HK-2 (cell line): ENCODE data around the gene IREB2.
"Not testable (repeated sequence)": the region's sequence is repeated elsewhere in the genome, so short reads cannot be mapped to it uniquely, and the experiment has no call there.

Experiments used
- DNase-seq: peaks from one replicate; pipeline ENCODE4 v3.0.0-alpha.2; 2018; ENCODE audit not compliant: unreplicated experiment

IREB2 gene

DNA sequence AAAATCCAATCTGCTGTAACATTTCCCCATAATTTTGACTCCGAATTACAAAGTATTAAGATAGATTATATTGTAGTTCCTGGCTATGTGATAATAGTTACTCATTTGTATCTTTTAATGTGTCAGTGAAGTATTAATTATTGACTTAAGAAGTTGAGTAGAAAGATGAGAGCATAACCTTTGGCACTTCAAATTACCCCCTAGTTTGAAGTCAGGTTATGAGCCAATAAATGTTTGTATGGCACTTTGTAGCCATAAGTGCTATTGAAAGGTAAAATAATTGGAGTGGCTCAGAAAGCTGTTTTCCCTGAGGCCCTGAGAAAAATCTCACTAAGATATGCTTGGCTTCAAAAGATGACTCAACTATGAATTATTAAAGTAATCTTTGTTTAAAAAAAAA, 31.0 kb downstream of the IREB2 start:
- DNase-seq, result no peak

DNA sequence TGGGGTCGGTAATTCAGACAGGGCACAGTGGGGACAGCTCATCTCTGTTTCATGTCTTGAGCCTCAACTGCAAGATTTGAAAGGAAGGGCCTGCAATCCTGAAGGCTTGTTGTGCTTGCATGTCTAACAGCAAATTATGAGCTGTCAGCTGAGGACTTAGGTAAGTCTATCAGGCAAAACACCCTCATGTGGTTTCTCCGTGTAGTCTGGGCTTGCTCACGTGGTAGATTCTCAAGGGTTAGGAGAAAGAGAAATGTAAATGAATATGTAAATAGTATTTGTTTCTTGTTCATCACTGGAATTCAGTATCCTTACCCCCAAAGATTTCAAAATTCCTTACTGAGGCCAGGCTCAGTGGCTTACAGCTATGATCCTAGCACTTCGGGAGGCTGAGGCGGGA, 39.3 kb downstream of the IREB2 start:
- DNase-seq, result no peak

DNA sequence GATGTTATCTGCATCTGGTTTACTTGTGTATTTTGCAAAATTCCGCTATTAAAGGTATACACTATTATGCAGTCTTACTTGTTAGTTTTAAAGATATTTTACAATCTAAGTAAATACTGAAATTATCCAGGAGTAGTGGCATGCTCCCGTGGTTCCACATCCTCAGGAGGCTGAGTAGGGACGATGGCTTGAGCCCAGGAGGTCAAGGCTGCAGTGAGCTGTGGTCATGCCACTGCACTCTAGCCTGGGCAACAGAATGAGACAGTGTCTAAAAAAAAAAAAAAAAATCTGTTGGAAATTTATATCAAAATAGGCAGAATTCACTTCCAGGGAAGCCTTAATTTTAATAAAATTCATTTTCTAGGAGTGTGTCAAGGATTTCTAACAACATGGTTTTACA, 41.6 kb downstream of the IREB2 start:
- no peak for DNase-seq

DNA sequence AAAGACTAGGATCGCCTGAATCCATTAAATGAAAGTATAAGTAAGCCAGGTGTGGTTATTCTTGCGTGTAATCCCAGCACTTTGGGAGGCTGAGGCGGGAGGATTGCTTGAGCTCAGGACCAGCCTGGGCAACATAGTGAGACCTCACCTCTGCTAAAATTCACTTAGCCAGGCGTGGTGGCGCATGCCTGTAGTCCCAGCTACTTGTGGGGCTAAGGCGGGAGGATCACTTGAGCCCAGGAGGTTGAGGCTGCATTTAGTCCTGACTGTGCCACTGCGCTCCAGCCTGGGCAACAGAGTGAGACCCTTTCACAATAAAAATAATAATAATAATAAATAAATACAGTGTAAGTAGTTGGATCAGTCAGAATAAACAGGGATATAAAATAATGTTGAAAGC, 43.9 kb downstream of the IREB2 start:
- no peak for DNase-seq

DNA sequence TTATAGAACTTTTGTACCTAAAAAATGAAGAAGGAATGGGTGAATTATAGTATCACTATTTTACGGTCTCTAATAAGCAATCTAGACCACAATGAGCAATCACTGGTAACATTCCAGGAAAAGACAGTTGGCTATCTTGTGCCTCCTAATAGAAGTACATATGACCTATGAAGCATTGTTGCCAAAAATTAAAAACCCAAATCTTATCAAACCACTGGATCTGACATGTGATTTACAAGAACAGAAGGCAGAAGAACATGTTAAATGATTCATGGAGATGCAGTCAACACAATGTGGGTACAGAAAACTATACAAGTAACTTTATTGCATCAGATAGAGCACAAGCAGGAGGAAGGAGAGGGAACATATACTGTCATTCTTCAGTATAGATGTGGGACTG, 54.9 kb downstream of the IREB2 start:
- DNase-seq, result no peak

DNA sequence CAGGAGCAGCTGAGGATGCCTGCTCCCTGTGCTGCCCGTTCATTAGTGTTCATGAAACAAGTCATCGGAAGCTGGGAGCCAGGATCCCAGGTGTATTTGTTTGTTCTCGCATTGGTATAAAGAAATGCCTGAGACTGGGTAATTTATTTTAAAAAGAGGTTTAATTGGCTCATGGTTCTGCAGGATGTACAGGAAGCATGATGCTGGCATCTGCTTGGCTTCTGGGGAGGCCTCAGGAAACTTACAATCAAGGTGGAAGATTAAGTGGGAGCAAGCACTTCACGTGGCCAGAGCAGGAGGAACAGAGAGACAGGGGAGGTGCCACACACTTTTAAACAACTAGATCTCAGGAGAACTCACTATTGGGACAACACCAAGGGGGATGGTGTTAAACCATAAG, 63.8 kb downstream of the IREB2 start:
- DNase-seq, result no peak

DNA sequence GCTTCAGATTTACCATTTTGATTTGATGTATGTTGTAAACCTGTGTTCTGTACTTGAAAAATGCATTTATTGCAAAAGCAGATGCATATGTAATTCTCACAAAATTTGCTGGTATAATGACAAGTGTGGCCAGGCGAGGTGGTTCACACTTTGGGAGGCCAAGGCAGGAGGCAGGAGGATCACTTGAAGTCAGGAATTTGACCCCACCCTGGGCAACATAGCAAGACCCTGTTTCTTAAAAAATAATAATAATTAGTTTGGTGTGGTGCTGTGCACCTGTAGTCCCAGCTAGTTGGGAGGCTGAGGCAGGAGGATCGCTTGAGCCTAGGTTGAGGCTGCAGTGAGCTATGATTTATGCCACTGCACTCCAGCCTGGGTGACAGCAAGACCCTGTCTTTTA, 64.6 kb downstream of the IREB2 start:
- DNase-seq, result no peak

DNA sequence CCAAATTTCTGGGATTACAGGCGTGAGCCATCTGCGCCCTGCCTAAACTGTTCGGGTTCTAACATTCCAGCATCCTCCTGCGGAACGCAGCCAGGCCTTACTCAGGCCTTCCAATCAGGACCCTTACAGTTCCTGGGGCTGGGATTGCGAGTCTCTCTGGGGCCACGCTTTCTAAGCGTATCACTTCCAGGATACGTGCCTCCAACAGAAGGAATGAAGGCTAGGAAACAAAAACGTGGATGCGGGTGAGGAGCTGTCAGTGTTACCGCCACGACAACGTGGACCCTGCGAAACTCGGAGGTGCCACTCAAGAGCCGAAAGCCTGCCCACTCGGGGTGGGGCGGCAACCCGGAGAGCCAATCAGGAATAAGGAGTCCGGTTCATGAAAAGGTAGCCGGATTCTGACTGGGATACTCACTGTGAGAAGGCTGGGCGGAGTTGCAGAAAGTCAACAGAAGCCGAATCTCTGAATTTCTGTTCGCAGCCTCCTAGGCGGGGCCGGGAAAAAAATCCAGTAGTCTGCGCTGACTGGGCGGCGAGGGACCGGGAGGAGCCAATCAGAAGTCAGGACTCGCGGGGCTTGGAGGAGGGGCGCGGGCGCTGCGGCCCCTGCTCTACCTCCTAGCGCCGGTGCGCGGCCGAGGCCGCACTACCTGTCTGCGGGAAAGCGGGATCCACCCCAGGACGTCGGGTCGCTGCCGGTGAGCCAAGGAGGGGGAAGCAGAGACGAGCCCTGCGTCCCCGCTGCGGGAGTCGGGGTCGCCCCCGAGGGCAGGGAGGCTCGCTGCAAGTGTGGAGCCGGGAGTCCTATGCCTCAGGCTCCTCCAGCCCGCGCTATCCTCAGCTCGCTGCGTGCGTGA, 69.2 kb downstream of the IREB2 start, which contains the start of gene HYKK:
TSS of gene HYKK (plus strand) at position 607 of the 860 bp plus-strand sequence. CDS start 5,512 bp downstream, outside the sequence.
- DNase-seq, result peak; percentile 90

DNA sequence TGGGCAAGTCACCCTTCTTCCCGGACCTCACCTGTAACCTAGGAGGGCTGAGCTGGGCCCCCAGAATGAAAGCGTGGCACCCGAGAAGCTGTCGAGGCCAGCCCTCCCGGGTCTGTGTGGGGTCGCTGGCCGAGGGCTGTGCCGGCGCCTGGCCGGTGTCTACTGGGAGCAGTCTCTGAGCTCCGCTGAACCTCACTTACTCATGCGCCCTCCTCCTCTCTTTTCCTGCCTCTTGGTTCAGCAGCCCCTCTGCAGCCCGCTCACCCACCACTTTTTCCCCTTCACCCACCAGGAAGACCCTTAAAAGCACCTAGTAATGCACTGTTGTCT, 69.8 kb downstream of the IREB2 start:
- no peak for DNase-seq

DNA sequence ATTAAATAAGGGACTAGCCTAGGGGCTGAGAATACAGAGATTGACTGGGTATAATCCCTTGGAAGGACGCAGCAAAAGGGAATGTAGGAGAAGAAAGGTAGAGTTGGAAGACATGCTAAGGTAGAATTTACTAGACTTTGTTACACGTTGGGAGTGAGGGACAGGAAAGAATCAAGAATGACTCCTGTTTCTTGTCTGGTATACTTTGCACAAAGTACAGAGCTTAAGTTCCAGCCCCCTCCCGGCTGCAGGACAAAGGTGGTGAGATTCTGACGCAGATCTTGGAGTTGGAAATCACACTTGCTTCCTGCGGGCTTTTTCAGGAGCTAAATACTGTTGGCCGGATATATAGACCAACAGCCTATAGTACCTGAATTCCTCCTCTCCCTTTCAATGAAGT, 70.3 kb downstream of the IREB2 start:
- no peak for DNase-seq

DNA sequence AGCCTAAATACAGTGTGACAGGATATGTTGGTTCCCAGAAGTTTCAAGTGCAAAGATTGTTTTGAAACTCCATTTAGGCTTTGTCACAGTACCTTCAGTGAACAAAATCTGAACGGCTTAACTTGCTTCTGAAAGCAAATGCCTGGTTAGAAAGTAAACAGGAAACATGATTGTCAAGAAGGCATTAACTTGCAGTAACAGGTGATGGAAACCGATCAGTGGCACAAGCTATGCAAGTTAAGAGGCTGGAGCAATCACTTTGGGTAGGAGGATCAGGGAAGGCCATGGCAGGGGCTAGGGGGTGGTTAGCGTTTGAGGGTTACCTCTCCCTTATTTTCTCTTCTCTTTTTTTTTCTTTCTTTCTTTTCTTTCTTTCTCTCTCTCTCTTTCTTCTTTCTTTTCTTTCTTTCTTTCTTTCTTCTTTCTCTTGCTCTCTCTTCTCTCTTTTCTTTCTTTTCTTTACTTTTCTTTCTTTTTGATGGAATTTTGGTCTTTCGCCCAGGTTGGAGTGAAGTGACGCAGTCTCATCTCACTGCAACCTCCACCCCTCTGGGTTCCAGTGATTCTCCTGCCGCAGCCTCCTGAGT, 71.8 kb downstream of the IREB2 start:
- no peak for DNase-seq

DNA sequence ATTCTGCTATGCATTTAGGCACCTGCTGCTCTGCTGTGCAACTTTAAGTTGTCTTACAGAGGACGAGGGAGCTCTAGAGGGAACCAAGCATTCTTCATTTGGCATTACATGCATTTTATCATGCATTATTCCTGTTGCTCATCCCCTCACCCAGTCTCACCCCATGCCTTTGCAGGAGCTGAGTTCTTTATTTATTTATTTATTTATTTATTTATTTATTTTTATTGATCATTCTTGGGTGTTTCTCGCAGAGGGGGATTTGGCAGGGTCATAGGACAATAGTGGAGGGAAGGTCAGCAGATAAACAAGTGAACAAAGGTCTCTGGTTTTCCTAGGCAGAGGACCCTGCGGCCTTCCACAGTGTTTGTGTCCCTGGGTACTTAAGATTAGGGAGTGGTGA, 82.0 kb downstream of the IREB2 start:
- DNase-seq, result not testable (repeated sequence)

DNA sequence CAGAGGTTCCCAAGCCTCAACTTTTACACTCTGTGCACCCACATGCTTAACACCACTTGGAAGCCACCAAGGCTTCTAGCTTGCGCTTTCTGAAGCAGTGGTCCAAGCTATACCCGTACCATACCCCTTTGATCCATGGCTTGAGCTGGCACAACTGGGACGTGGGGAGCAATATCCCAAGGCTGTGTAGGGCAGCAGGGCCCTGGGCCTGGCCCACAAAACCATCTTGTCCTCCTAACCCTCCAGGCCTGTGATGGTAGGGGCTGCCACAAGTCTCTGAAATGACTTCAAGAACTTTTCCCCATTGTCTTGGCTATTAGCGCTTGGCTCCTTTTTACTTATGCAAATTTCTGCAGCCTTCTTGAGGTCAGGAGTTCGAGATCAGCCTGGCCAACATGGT, 86.2 kb downstream of the IREB2 start:
- DNase-seq, result no peak

DNA sequence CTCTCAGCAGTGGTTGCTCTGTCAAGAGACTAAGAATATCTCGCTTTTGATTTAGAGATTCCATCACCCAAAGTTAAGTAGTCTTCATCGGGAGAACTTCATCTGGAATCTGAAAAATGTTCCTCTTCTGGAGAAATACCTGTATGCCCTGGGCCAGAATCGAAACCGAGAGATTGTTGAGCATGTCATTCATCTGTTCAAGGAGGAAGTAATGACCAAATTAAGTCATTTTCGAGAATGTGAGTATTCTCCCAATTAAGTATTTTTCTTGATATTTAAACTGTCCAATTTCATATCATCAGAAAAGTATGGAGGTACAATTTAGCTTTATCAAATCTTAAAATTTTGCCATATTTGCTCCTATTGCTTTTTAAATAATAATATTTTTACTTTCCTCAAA, 89.3 kb downstream of the IREB2 start:
- no peak for DNase-seq

DNA sequence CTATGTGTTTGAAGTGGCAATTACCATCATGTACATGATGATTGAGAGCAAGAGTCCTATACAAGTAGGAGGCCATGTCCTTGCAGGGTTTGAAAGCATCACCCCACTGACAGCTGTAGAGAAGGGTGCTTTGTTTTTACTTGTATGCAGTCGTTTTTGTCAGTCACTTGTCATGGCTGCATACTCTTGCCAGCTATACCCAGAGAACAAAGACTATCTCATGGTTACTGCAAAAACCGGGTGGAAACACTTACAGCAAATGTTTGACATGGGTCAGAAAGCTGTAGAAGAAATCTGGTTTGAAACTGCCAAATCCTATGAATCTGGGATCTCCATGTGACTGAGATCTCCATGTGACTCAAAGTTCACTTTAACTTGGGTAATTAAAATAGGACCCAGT, 95.3 kb downstream of the IREB2 start:
- no peak for DNase-seq

DNA sequence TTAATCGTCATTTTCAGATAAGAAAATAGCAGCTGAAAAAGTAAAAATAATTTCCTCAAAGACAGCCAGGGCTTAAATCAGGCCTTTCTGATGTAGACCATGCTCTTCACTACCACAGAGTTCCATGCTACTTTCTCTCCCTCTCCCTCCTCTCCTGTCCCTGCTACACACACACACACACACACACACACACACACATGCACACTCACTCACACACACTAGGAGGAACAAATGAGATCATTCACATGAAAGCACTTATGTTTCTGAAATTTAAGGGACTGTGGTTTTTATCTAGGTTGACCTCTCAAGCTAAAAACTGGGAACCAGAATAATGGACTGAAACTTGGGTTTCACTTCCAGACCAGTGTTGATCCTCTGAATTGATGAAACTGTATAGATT, 98.1 kb downstream of the IREB2 start:
- no peak for DNase-seq

DNA sequence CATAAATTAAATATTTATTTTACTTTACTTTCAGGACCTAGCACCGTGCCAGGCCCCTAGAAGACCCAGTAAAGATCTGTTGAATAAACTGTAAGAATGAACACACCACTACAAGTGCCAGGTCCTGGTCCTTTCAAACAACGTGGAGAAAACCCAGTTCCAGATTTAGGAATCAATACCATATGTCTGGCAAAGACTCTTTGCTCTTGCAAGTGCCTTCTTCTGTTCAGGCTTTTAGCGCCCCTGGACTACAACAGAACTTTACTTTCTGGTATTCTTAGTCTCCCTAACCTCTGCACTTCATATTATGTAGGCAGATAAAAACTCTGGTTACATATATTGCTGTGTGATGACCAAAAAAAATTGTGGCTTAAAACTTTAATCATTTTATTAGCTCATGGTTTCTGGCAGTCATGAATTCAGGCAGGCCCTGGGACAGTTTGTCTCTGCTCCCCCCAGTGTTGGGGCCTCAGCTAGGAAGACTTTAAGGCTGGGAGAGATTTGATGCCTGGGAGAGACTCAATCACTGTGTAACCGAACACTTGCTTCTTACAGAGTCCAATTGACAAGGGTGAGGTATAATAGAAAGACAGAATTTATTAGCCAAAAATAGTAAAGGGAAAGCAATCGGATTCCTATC, 99.4 kb downstream of the IREB2 start:
- DNase-seq, result no peak

DNA sequence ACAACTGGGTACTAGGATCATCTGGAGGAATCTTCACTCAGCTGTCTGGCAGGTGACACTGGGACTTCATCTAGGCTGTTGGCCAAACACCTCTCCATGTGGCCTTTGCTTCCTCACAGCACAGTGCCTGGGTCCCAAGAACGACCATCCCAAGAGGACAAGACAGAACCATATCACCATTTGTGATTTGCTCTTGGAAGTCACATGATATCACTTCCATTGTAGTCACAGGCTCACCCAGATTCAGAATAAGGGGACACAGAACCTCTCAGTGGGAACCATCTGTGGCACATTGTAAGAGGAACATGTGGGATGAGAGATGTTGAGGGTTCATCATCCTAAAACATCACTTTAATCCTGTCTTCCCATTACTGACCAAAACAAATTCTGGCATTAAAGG, 100.3 kb downstream of the IREB2 start:
- DNase-seq, result no peak

DNA sequence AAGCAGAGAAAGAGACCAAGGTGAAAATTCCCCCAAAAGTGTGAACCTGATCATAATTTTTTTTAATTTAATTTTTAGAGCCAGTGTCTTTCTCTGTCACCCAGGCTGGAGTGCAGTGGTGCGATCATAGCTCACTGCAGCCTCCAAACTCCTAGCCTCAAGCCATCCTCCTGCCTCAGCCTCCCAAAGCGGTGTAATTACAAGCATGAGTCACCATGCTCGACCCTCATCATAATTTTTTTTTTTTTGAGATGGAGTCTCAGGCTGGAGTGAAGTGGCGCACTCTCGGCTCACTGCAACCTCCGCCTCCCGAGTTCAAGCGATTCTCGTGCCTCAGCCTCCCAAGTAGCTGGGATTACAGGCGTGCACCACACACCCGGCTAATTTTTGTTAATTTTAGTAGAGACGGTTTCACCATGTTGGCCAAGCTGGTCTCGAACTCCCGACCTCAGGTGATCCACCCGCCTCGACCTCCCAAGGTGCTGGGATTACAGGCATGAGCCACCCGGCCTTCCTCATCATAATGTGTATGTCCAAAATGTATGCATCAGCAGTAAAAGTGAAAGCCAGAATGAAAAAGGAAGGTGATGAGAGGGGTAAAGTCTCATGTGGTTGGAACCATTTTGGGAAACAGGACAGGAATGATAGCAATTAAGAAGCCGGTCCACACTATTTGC, 101.6 kb downstream of the IREB2 start:
- not testable (repeated sequence) for DNase-seq

DNA sequence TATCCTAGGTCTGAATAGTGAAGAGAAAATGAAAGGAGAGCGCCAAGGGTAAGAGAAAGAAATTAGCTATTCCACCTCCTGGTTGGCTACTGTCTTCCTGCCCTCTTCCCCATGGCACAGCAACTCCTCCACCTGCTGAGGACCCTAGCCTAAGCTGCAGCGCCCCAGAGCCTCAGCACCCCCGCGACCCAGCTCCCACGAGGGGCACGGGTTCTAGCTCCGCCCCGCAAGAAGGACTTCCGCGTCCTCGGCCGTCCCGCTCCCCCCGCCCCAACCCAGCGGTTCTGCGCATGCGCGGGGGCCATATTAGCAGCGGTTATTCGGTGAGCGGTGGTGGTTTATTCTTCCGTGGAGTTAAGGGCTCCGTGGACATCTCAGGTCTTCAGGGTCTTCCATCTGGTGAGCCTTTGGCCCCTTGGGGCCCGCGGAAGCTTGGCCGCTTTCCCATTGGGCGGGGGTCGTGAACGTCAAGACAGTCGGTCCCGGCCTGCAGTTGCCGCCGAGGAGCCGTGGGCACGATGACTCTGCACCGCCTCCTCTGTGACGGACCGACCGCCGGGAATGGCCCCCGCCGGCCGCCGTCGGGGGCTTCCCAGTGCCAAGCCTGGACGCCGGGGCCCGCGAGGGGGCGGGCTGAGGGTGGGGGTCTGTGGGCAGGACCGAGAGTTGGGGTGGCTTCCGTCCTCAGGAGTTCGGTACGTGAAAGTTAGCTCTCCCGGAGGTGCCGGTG, 102.3 kb downstream of the IREB2 start, which contains the start of gene PSMA4:
TSS of gene PSMA4 (plus strand) at position 304 of the 730 bp plus-strand sequence. CDS start 1,484 bp downstream, outside the sequence.
- peak; percentile 81 for DNase-seq

DNA sequence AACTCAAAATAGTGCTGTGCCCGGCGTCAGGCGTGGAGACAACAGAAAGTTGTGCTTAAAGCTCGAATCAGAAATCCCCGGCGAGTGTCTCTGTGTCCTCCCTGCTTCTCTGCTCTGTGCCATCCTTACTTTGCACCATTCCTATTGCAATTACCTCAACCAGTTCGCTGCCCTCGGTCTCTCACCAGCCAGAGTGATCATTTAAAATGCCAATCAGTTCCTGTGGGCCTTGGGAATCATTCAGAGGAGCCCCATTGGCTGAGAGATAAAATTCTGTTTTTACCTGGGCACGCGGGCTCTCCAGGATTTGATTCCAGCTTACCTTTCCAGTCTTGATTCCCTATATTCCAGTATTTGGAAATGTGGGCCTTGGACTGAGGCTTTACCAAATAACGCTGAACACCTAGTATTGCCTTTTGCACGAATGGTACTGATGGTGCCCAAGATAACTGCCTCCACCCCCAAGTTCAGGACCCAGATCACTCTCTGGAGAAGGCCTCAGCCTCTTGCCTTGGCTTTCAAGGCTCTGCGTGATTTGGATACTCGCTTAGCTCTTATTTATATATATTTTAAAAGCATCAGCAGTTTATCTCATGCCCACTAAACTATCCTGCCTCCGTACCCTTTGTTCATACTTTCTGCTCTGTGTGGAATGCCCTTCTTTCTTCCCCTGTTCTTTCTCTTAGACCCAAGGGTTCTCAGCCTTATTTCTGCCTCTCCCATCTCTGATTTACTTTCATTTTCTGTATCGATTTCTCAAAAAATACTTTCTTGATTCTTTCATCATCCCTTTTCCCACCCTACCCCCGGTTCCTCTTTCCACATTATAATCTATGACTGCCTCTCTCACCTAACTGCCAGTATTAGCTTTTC, 103.1 kb downstream of the IREB2 start:
- DNase-seq, result no peak
